Measurements from ENCODE around the gene SAG.

- TF ChIP-seq FOXA1 (IDR thresholded peaks at IDR 0.05) (no peak), HDGF (IDR thresholded peaks at IDR 0.05; ENCODE audit: borderline replicate concordance) (no peak), FOXM1 (IDR thresholded peaks at IDR 0.05; ENCODE audit: borderline replicate concordance) (no peak), L3MBTL2 (conservative IDR thresholded peaks at IDR 0.05) (no peak), ARNT (IDR thresholded peaks at IDR 0.05) (no peak), TARDBP (IDR thresholded peaks at IDR 0.05) (no peak), SP1 (IDR thresholded peaks at IDR 0.05) (no peak), BHLHE40 (IDR thresholded peaks at IDR 0.05; ENCODE audit: borderline replicate concordance) (no peak), NFRKB (IDR thresholded peaks at IDR 0.05) (no peak), PKNOX1 (IDR thresholded peaks at IDR 0.05) (no peak), ELF4 (IDR thresholded peaks at IDR 0.05) (no peak), SUZ12 (IDR thresholded peaks at IDR 0.05) (no peak), FOXK2 (IDR thresholded peaks at IDR 0.05) (no peak), ZNF384 (IDR thresholded peaks at IDR 0.05) (no peak)
These were observed 41.7 kb upstream of the SAG start for GRCh38 chr2:233265899-233266431.
